ENCODE results near the gene IRF5. TPM values are rescaled to one million over a fixed set of nuclear protein-coding genes. Genes with fewer than 3 reads are reported as not detected.
A peak's percentile ranks its signal among the peaks of the same experiment; 100 is the strongest.

The IRF5 gene
- total and polyA plus RNA-seq, 10 donors = 26.2 to 56.3 (median 42.2) TPM

GRCh38 chr7:128895320-128895719 is 42.4 kb upstream of the IRF5 start:
- no peaks in the 10 kb centered on the region for H3K36me3 ChIP-seq
- no peak overlapping the region for H3K27ac ChIP-seq
- H3K4me3 ChIP-seq = no peak overlapping the region
- TF ChIP-seq CTCF (IDR thresholded peaks at IDR 0.05 in 8 of 11, conservative IDR thresholded peaks at IDR 0.05 in 3 of 11) (no peak), POLR2A (IDR thresholded peaks at IDR 0.05) (no peak), POLR2AphosphoS5 (IDR thresholded peaks at IDR 0.05) (no peak)
- peaks cover 0 to 13% (median 7%) of the 10 kb centered on the region in 6 donors for H3K4me1 ChIP-seq
- intact Hi-C loops (cut with DNase I; ENCODE audit: low total_unique reads) = no loop called here
- DNase-seq = peak; percentile 30
- peaks cover 0 to 23% (median 13%) of the 10 kb centered on the region in 7 donors for H3K27me3 ChIP-seq (replicated peaks in 1 of 7)
- peaks cover 0 to 21% (median 16%) of the 10 kb centered on the region in 8 donors for H3K9me3 ChIP-seq
- WGBS, 5 donors = 79 to 88% (median 87%) methylated on average over 3 of the region's 3 CpGs

GRCh38 chr7:128899392-128899791 is 38.3 kb upstream of the IRF5 start:
- peaks cover 0 to 8% (median 0%) of the 10 kb centered on the region in 7 donors for H3K27me3 ChIP-seq (replicated peaks in 1 of 7)
- TF ChIP-seq POLR2AphosphoS5 (IDR thresholded peaks at IDR 0.05) (no peak), POLR2A (IDR thresholded peaks at IDR 0.05) (no peak), CTCF (IDR thresholded peaks at IDR 0.05 in 8 of 11, conservative IDR thresholded peaks at IDR 0.05 in 3 of 11) (no peak)
- peaks cover 0 to 22% (median 16%) of the 10 kb centered on the region in 8 donors for H3K9me3 ChIP-seq
- no peak for DNase-seq
- H3K4me3 ChIP-seq = no peak overlapping the region
- no peak overlapping the region for H3K27ac ChIP-seq
- no peaks in the 10 kb centered on the region for H3K36me3 ChIP-seq
- peaks cover 0 to 3% (median under 1%) of the 10 kb centered on the region in 6 donors for H3K4me1 ChIP-seq
- intact Hi-C loops (cut with DNase I; ENCODE audit: low total_unique reads) = no loop called here

- peaks cover 0 to 9% (median 0%) of the 10 kb centered on the region in 7 donors for H3K27me3 ChIP-seq (replicated peaks in 1 of 7)
- TF ChIP-seq POLR2A (IDR thresholded peaks at IDR 0.05) = no peak
- no peak for TF ChIP-seq POLR2AphosphoS5 (IDR thresholded peaks at IDR 0.05)
- TF ChIP-seq CTCF (IDR thresholded peaks at IDR 0.05 in 8 of 11, conservative IDR thresholded peaks at IDR 0.05 in 3 of 11) = no peak
- intact Hi-C loops (cut with DNase I; ENCODE audit: low total_unique reads) = loop anchor here (5.0 kb wide), 1 partner anchor 192 kb away; no protein-coding TSS in a partner anchor
- no peak for DNase-seq
- 63 to 80% (median 67%) methylated on average over 1 of the region's 1 CpG for WGBS, 5 donors
- no peak overlapping the region for H3K27ac ChIP-seq
- H3K36me3 ChIP-seq = no peaks in the 10 kb centered on the region
- H3K4me3 ChIP-seq = no peak overlapping the region
- peaks cover 0 to 22% (median 16%) of the 10 kb centered on the region in 8 donors for H3K9me3 ChIP-seq
- H3K4me1 ChIP-seq = peaks cover 0 to 10% (median 1%) of the 10 kb centered on the region in 6 donors
Measured at GRCh38 chr7:128900237-128900636, 37.5 kb upstream of the IRF5 start.

- intact Hi-C loops (cut with DNase I; ENCODE audit: low total_unique reads) = loop anchor here (5.0 kb wide), 1 partner anchor 189 kb away; no protein-coding TSS in a partner anchor
- Histone ChIP-seq H3K36me3 (no peaks in the 10 kb centered on the region), H3K4me1 (peaks cover 0 to 10% (median 1%) of the 10 kb centered on the region in 6 donors), H3K9me3 (peaks cover 0 to 22% (median 16%) of the 10 kb centered on the region in 8 donors), H3K4me3 (no peak overlapping the region), H3K27ac (no peak overlapping the region), H3K27me3 (replicated peaks in 1 of 7) (peaks cover 0 to 30% (median 4%) of the 10 kb centered on the region in 7 donors)
- DNase-seq = peak; percentile 53
- WGBS, 5 donors = 75 to 89% (median 80%) methylated on average over 11 to 12 of the region's 12 CpGs
- TF ChIP-seq POLR2A (IDR thresholded peaks at IDR 0.05) (no peak), POLR2AphosphoS5 (IDR thresholded peaks at IDR 0.05) (no peak), CTCF (IDR thresholded peaks at IDR 0.05 in 8 of 11, conservative IDR thresholded peaks at IDR 0.05 in 3 of 11) (no peak)
Measured at GRCh38 chr7:128902761-128903585, 34.8 kb upstream of the IRF5 start.

Measured in spleen (tissue), 11 donors.